ENCODE data around the gene RRAGA. TPM values are rescaled to one million over a fixed set of nuclear protein-coding genes. Genes with fewer than 3 reads are reported as not detected.

The RRAGA gene
- total and polyA plus RNA-seq, 2 experiments from 2014 or later: 24.7 to 36.1 TPM

- Histone ChIP-seq H3K27ac (ENCODE audit: low read depth) (no peak overlapping the region), H4K20me1 (replicated peaks; ENCODE audit: insufficient read depth) (no peaks in the 10 kb centered on the region), H3K9me2 (ENCODE audit: insufficient read depth) (no peaks in the 10 kb centered on the region), H3K79me2 (replicated peaks; ENCODE audit: insufficient read depth) (no peaks in the 10 kb centered on the region), H3K27me3 (ENCODE audit: insufficient read depth) (no peaks in the 10 kb centered on the region), H3K4me3 (no peak overlapping the region), H3F3A (replicated peaks; ENCODE audit: low read depth) (no peaks in the 10 kb centered on the region), H3K36me3 (ENCODE audit: insufficient read depth) (peaks cover 45% of the 10 kb centered on the region), H3K4me2 (no peak overlapping the region), H3K4me1 (ENCODE audit: insufficient read depth) (peaks cover 21% of the 10 kb centered on the region), H2AFZ (no peak overlapping the region)
- no peak for ATAC-seq
- peaks cover 21% of the 10 kb centered on the region for H3K4me1 Mint-ChIP-seq
- H3K4me3 Mint-ChIP-seq: no peak overlapping the region
- H3K36me3 Mint-ChIP-seq (ENCODE audit: low read depth): peaks cover 62% of the 10 kb centered on the region
- H3K27me3 Mint-ChIP-seq (ENCODE audit: insufficient read depth, low read depth, poor library complexity): no peaks in the 10 kb centered on the region
- H3K9me3 Mint-ChIP-seq: no peaks in the 10 kb centered on the region
- TF ChIP-seq POLR2AphosphoS5 (IDR thresholded peaks at IDR 0.05; ENCODE audit: low read depth): no peak
- TF ChIP-seq STAT1 (IDR thresholded peaks at IDR 0.05; ENCODE audit: unreplicated experiment): no peak
- no peak for TF ChIP-seq ETS1 (IDR thresholded peaks at IDR 0.05)
- TF ChIP-seq JUNB (IDR thresholded peaks at IDR 0.05; ENCODE audit: unreplicated experiment): no peak
- TF ChIP-seq ZNF114 (CRISPR knock-in tag; IDR thresholded peaks at IDR 0.05): no peak
- TF ChIP-seq EZH2 (IDR thresholded peaks at IDR 0.05; ENCODE audit: low read depth, unreplicated experiment): no peak
- no peak for TF ChIP-seq ZNF462 (CRISPR knock-in tag; IDR thresholded peaks at IDR 0.05)
- DNase-seq (ENCODE audit: low spot score): no peak
- H3K27ac Mint-ChIP-seq: no peak overlapping the region
Observed at GRCh38 chr9:19057033-19057432, 7.8 kb downstream of the RRAGA start.

Measured in GM23338 (cell line).